Prostate gland (tissue), 2 donors: ENCODE measurements around the gene PLA2G4A.

Experiments
- POLR2A ChIP-seq: fragments of 450-650 bp; IDR thresholded peaks from one replicate; pipeline ENCODE4 v1.6.1; 2016; ENCODE audit warnings: antibody characterized with exemption, mild to moderate bottlenecking
- POLR2AphosphoS5 ChIP-seq: sonication (generic); formaldehyde crosslinking; IDR thresholded peaks from one replicate; pipeline ENCODE4 v1.6.1; 2017; ENCODE audit warnings: antibody characterized with exemption
- TF ChIP-seq, protein P1 (sequence below), 4 experiments: fragments of 200-600 bp in 2 of 4; fragments of 450-650 bp in 2 of 4; sonication (generic) in 2 of 4; IDR thresholded peaks; 1 replicate in 3 of 4; 2 replicates in 1 of 4; pipeline ENCODE4 v1.5.1; 2016 to 2019; ENCODE audit warnings: antibody characterized with exemption in 4 of 4, mild to moderate bottlenecking in 2 of 4, moderate library complexity in 2 of 4

- TF ChIP-seq POLR2AphosphoS5: no peak
- TF ChIP-seq, protein P1, sequence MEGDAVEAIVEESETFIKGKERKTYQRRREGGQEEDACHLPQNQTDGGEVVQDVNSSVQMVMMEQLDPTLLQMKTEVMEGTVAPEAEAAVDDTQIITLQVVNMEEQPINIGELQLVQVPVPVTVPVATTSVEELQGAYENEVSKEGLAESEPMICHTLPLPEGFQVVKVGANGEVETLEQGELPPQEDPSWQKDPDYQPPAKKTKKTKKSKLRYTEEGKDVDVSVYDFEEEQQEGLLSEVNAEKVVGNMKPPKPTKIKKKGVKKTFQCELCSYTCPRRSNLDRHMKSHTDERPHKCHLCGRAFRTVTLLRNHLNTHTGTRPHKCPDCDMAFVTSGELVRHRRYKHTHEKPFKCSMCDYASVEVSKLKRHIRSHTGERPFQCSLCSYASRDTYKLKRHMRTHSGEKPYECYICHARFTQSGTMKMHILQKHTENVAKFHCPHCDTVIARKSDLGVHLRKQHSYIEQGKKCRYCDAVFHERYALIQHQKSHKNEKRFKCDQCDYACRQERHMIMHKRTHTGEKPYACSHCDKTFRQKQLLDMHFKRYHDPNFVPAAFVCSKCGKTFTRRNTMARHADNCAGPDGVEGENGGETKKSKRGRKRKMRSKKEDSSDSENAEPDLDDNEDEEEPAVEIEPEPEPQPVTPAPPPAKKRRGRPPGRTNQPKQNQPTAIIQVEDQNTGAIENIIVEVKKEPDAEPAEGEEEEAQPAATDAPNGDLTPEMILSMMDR (IDR thresholded peaks at IDR 0.05): no peak
- no peak for TF ChIP-seq POLR2A
These were observed 29.6 kb upstream of the PLA2G4A start for GRCh38 chr1:186798960-186799688.
